GM04503 (cell line): ENCODE results near the gene ZIC5.

ENCODE experiments used
- DNase-seq: peaks from one replicate; pipeline ENCODE4 v3.0.0-alpha.2; 2012; ENCODE audit warnings: low read depth

Gene ZIC5

GRCh38 chr13:99971576-99972189 is at the start of gene ZIC5:
Gene ZIC5 (minus strand): TSS chr13:99971767. CDS start chr13:99971603, 164 bp downstream.
- DNase-seq: no peak

DNA sequence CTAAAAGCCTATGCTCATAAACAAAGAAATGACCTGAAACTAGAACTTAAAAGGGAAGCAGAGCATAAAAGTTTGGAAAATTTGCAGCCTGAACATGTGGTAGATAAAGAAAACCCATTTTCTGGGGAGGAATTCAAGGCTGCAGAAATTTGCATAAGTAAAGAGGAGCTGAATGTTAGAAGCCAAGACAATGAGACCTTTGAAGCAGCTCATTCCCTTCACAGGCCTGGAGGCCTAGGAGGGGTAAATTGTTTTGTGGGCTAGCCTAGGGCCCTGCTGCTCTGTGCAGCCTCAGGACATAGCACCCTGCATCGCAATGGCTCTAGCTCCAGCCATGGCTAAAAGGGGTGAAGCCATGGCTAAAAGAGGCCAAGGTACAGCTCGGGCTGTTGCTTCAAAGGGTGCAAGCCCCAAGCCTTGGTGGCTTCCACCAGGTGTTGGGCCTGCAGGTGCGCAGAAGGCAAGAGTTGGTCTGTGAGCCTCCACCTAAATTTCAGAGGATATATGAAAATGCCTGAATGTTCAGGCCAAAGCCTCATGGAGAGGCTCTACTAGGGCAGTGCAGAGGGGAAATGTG is 48.3 kb upstream of the ZIC5 start:
- no peak for DNase-seq

GRCh38 chr13:100014621-100015020 is 43.1 kb upstream of the ZIC5 start:
- DNase-seq: no peak

DNA sequence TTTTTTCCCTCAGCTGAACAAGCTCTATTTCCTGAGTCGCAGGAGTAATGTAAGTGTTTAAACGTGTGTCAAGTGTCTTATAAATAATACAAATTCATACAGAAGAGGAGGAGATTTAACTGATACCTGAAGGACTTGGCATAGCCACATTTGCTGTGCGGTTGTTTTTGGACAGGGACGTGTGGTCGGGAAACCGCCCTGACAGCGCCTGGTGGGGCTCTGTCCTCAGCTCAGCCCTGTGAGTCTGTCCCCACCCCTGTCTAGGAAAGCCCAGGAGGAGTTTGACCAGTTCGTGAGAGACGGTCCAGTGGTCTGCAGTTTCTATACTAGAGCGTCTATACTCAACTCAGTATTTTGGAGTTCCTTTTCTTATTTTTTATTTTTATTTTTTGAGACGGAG is 26.7 kb upstream of the ZIC5 start:
- DNase-seq: no peak

DNA sequence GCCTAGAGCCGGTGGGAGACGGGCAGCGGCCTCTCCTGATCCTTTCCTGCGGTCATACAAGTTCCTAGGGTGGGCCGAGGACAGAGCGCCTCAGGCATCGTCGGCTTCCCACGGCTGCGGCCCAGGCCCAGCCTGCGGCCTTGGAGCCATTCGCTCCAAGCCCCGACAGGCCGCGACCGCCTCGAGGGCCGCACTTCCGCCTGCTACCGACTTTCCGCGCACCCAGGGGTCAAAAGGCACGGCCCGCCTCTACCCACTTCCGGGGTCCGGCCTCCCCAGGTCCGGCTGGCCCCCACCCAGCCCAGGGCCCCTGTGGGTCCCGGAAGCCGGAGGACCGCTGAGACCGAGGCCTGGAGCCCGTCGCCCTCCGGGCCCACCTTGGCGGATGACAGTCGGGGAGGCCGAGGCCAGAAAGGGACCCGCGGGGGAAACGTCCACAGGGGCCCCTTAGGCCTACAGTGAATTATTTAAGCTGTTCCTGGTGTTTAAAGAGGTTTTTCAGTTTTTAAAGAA is 26.2 kb upstream of the ZIC5 start:
- no peak for DNase-seq

- no peak for DNase-seq
These were observed 24.9 kb upstream of the ZIC5 start for GRCh38 chr13:99996381-99996973.

GRCh38 chr13:99995589-99996380 is 24.2 kb upstream of the ZIC5 start:
- DNase-seq: no peak

DNA sequence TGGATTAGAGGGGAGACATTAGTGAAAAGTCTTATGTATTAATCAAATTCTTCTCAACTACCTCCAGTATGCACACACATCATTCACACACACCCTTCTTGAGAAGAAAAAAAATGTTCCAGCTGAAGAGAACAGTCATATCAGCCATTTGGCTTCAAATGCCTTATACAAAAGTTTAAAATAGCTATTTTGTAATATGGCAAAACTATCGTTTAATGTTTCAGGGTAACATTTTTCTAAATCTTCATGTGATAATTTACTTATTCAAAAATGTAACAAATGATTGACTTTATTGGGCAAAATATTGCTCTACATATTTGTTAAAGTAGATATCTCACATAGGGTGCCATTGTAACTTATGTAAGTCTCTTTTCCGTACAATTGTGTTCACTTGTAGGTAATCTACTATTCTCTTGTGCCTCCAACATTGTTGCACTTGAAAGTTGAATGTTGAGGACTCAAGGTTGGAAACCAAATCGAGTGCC is 23.6 kb upstream of the ZIC5 start:
- DNase-seq: no peak

DNA sequence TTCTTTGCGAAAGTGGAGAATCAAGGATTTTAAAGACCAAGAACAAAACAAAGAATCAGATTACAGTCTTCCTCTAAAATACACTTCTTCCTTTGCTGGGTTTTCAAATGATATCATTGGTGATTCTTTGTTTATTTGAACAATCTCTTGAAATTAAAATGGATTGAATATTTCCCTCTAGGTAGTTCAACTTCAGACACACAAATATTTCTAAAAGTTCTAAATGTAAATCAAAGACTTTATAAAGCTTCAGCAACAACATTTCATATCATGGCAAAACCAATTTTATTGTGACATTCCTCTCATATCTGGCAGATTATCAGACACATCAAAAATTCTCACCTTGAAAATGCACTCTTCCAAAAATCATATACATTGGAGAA is 23.1 kb upstream of the ZIC5 start:
- no peak for DNase-seq

- DNase-seq: no peak
These were observed 22.4 kb upstream of the ZIC5 start for GRCh38 chr13:99993660-99994637.

GRCh38 chr13:99992949-99993351 is 21.4 kb upstream of the ZIC5 start:
- no peak for DNase-seq

- no peak for DNase-seq
These were observed 20.5 kb upstream of the ZIC5 start for GRCh38 chr13:99991828-99992775.

- DNase-seq: no peak
These were observed 19.7 kb upstream of the ZIC5 start for GRCh38 chr13:99991013-99991827.

DNA sequence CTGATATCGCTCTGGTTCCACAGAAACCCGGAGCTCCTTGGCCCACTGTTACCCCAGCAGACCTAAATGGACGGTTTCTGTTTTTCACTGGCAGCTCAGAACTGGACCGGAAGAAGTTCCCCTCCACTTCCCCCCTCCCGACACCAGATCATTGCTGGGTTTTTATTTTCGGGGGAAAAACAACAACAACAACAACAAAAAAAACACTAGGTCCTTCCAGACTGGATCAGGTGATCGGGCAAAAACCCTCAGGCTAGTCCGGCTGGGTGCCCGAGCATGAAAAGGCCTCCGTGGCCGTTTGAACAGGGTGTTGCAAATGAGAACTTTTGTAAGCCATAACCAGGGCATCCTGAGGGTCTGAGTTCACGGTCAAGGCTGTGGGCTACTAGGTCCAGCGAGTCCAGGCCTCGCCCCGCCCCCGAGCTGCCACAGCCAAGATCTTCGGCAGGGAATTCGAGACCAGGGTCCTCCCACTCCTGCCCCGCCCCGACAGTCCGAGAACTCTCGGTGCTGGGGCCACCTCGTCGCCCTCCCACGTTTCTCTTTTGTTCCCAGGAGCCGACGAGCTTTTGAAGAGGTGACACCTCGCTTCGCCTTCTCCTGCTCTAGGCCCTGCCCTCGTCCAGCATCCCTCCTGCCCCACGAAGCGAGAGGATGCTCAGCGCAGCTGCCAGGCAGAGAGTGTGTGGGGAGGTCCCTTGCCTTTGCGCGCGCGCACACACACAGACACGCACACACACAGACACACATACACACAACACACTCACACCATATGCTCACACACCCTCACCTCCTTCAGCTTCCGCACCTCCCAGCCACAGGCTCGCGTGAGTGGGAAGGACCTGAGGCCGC is 18.8 kb upstream of the ZIC5 start:
- no peak for DNase-seq

- no peak for DNase-seq
These were observed 17.9 kb upstream of the ZIC5 start for GRCh38 chr13:99989276-99990125.

DNA sequence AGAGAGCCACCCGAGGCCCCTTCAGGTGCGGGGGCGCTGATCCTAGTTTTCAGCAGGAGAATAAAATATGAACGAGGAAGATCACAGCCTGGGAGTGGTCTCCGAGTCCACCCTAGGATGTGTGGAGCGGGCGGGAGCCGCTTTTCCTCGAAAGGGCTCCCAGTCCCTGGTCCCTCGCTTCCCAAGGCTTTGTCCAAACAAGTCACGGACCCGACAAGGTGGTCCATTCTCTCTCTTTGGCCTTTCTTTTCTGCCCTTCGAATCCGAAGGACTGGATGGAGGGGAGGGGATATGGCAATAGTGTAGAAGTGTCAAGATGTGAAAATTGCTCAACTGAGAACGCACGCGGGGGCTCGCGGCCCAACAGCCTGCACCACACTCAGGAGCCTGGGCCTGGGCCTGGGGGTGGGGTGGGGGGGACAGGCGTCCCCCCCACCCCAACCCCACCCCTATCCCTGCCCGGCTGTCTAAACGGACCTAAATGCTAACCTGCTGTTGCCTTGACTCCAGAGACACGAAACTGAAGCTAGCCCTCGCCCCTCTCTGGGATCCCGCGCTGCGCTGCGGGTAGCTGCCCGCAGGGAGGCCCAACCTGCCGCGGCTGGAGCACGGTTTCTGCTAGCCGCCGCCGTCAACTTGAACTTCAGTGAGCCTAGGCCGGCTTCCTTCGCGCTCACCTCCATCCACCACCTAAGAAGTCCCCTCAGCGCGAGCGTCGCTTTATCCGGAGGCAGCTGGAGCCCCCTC is 17.1 kb upstream of the ZIC5 start:
- no peak for DNase-seq
